Stimulated activated CD8-positive, alpha-beta memory T cell treated with anti-CD3 and anti-CD28 coated beads, Interleukin-15, amount 100 ng/mL, for 4 hours (primary cell): ENCODE measurements around the gene PCDHA2.
"Not testable (repeated sequence)": the region's sequence is repeated elsewhere in the genome, so short reads cannot be mapped to it uniquely, and the experiment has no call there.

ENCODE experiments used
- DNase-seq, 2 donors: peaks; one replicate each; pipeline ENCODE4 v3.0.0-alpha.2; 2020; ENCODE audit warnings: low read depth in 2 of 2

Gene PCDHA2

GRCh38 chr5:140821375-140822280 lies 27.0 kb downstream of the PCDHA2 start, which contains the start of gene PCDHA5:
TSS of gene PCDHA5 (plus strand) at chr5:140821613.
- no peak for DNase-seq

DNA sequence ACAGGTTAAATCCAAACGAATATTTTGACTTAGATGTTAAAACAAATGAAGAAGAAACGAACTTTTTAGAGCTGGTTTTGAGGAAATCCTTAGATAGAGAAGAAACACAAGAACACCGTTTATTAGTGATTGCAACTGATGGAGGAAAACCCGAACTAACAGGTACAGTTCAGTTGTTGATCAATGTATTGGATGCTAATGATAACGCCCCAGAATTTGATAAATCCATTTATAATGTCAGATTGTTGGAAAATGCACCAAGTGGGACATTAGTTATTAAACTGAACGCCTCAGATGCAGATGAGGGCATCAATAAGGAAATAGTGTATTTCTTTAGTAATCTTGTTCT lies 27.6 kb downstream of the PCDHA2 start:
- no peak for DNase-seq

DNA sequence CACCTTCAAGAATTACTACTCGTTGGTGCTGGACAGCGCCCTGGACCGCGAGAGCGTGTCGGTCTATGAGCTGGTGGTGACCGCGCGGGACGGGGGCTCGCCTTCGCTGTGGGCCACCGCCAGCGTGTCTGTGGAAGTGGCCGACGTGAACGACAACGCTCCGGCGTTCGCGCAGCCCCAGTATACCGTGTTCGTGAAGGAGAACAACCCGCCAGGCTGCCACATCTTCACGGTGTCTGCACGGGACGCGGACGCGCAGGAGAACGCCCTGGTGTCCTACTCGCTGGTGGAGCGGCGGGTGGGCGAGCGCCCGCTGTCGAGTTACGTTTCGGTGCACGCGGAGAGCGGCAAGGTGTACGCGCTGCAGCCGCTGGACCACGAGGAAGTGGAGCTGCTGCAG lies 28.3 kb downstream of the PCDHA2 start:
- DNase-seq: not testable (repeated sequence)

GRCh38 chr5:140823475-140823874 lies 28.8 kb downstream of the PCDHA2 start:
- DNase-seq: no peak

GRCh38 chr5:140827704-140828361 lies 33.2 kb downstream of the PCDHA2 start, which contains the start of gene PCDHA6:
TSS of gene PCDHA6 (plus strand) at chr5:140827960. CDS start at chr5:140828092, 132 bp downstream.
- DNase-seq: no peak

GRCh38 chr5:140828362-140828737 lies 33.7 kb downstream of the PCDHA2 start:
- DNase-seq: no peak

- DNase-seq: not testable (repeated sequence)
Observed at GRCh38 chr5:140829511-140830501, 35.2 kb downstream of the PCDHA2 start.

DNA sequence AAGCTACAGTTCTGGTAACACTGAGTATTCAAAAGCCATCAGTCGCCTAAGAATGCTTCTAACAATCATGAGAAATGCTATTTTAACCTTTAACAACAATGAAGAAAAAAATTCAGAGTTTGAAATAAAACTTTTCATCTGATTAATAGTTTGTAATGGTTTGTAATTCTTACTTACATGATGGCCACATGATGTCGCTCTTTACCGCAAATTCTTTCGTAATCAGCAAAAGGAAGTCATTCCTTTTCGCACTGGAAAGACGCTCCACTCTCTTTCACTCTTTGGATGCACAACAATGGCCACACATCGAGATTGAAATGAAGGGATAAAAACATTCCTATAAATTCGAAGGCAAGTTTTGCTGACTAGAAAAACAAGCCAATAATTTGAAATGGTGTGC lies 39.3 kb downstream of the PCDHA2 start, which contains the start of gene PCDHA7:
Gene PCDHA7, plus strand, starts transcription at position 277 of the 400 bp plus-strand sequence. Its CDS starts 115 bp downstream, at position 392.
- DNase-seq: no peak

- not testable (repeated sequence) for DNase-seq
Observed at GRCh38 chr5:140834439-140835008, 39.9 kb downstream of the PCDHA2 start.

GRCh38 chr5:140835622-140836510 lies 41.2 kb downstream of the PCDHA2 start:
- DNase-seq: no peak

DNA sequence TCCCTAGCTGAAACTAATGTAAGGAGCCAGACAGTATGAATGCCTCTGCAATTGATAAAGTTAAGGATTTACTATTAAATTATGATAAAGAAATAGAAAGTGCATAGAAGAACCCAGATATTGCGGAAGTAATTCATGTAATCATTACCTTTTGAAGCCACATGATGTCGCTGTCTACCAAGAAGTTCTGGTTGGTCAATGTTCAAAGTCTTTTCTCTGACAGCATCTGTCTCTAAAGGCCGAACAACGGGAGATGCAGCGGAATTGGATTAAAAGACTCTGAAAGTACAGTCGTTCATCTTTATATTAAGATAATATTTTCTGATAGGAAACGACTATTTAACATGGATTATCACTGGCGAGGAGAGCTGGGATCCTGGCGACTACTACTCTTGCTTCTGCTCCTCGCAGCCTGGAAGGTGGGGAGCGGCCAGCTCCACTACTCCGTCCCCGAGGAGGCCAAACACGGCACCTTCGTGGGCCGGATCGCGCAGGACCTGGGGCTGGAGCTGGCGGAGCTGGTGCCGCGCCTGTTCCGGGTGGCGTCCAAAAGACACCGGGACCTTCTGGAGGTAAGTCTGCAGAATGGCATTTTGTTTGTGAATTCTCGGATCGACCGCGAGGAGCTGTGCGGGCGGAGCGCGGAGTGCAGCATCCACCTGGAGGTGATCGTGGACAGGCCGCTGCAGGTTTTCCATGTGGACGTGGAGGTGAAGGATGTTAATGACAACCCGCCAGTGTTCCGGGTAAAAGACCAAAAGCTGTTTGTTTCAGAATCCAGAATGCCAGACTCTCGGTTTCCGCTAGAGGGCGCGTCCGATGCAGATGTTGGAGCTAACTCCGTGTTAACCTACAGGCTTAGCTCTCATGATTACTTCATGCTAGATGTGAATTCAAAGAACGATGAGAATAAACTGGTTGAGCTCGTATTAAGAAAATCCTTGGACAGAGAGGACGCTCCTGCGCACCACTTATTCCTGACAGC lies 46.6 kb downstream of the PCDHA2 start, which contains the start of gene PCDHA8:
Gene PCDHA8, plus strand, starts transcription at position 210 of the 985 bp plus-strand sequence. Its CDS starts 135 bp downstream, at position 345.
- no peak for DNase-seq

DNA sequence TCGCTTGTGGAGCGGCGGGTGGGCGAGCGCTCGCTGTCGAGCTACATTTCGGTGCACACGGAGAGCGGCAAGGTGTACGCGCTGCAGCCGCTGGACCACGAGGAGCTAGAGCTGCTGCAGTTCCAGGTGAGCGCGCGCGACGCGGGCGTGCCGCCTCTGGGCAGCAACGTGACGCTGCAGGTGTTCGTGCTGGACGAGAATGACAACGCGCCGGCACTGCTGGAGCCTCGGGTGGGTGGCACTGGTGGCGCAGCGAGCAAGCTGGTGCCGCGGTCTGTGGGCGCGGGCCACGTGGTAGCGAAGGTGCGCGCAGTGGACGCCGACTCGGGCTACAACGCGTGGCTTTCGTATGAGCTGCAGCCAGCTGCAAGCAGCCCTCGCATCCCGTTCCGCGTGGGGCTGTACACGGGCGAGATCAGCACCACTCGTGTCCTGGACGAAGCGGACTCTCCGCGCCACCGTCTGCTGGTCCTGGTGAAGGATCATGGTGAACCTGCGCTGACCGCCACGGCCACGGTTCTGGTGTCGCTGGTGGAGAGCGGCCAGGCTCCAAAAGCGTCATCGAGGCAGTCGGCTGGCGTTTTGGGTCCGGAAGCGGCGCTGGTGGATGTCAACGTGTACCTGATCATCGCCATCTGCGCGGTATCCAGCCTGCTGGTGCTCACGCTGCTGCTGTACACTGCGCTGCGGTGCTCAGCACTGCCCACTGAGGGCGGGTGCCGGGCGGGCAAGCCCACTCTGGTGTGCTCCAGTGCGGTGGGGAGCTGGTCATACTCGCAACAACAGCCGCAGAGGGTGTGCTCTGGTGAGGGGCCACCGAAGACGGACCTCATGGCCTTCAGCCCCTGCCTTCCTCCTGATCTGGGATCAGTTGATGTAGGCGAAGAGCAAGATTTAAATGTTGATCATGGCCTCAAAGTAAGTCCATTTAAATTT lies 48.4 kb downstream of the PCDHA2 start:
- DNase-seq: no peak
